ENCODE results near the gene GH1. TPM values are rescaled to one million over a fixed set of nuclear protein-coding genes. Genes with fewer than 3 reads are reported as not detected.
"Not testable (repeated sequence)": the region's sequence is repeated elsewhere in the genome, so short reads cannot be mapped to it uniquely, and the experiment has no call there.

Gene GH1
- total RNA-seq, 1 experiment from 2014 or later: not detected

DNA sequence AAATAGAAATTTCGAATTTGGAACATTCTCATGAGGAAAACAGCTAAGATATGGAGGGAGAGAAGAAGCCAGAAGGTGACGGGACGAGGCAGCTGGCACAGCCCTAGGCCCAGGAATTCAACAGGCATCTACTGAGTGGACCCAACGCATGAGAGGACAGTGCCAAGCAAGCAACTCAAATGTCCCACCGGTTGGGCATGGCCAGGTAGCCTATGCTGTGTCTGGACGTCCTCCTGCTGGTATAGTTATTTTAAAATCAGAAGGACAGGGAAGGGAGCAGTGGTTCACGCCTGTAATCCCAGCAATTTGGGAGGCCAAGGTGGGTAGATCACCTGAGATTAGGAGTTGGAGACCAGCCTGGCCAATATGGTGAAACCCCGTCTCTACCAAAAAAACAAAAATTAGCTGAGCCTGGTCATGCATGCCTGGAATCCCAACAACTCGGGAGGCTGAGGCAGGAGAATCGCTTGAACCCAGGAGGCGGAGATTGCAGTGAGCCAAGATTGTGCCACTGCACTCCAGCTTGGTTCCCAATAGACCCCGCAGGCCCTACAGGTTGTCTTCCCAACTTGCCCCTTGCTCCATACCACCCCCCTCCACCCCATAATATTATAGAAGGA is 2.0 kb downstream of the GH1 start:
- no peak for DNase-seq (ENCODE audit: low spot score)
- TF ChIP-seq, protein P1, sequence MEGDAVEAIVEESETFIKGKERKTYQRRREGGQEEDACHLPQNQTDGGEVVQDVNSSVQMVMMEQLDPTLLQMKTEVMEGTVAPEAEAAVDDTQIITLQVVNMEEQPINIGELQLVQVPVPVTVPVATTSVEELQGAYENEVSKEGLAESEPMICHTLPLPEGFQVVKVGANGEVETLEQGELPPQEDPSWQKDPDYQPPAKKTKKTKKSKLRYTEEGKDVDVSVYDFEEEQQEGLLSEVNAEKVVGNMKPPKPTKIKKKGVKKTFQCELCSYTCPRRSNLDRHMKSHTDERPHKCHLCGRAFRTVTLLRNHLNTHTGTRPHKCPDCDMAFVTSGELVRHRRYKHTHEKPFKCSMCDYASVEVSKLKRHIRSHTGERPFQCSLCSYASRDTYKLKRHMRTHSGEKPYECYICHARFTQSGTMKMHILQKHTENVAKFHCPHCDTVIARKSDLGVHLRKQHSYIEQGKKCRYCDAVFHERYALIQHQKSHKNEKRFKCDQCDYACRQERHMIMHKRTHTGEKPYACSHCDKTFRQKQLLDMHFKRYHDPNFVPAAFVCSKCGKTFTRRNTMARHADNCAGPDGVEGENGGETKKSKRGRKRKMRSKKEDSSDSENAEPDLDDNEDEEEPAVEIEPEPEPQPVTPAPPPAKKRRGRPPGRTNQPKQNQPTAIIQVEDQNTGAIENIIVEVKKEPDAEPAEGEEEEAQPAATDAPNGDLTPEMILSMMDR (conservative IDR thresholded peaks at IDR 0.05; ENCODE audit: low read depth, low read length): no peak
- ChIA-PET POLR2A (ENCODE audit: low non-redundant PET) (no interaction called here), CTCF (no interaction called here)
- H3K36me3 ChIP-seq (ENCODE audit: insufficient read depth, low read length, poor library complexity, severe bottlenecking): no peaks in the 10 kb centered on the region
- intact Hi-C loops (cut with micrococcal nuclease; ENCODE audit: unreplicated experiment): loop anchor here (5.0 to 10.0 kb wide), 3 partner anchors 111 to 368 kb away; partner anchors contain the start of gene ERN1
- no peaks in the 10 kb centered on the region for H3K9me3 ChIP-seq (ENCODE audit: low read depth, low read length, poor library complexity, severe bottlenecking)
- no peaks in the 10 kb centered on the region for H3K4me1 ChIP-seq (ENCODE audit: insufficient read depth, low read length, poor library complexity, severe bottlenecking)
- BruUV-seq (replicated peaks): no TSS peak
- H3K27ac ChIP-seq (ENCODE audit: low read depth, low read length, poor library complexity, severe bottlenecking): no peak overlapping the region
- H3K27me3 ChIP-seq (replicated peaks; ENCODE audit: insufficient read depth, low read depth, low read length, poor library complexity): no peaks in the 10 kb centered on the region
- no peak overlapping the region for H3K4me3 ChIP-seq (ENCODE audit: low read depth, low read length, poor library complexity, severe bottlenecking)

DNA sequence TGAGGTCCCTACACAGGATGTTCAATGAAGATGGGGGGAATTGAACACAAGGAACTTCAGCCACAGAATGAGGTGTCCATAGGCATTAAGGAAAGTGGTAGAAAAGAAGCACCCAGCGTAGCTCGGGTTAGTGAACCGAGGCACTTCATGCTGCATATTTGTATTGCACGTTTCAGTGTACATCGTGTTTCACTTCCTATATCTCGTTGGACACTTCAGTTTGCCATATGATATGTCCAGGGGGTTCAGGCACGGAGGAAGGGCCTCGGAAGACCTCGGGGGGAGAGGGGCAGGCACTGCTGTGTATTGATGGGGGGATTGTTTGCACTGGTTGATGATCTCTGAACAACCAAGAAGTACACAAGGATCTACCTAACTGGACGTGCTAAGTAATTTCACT is 2.9 kb downstream of the GH1 start:
- BruUV-seq (replicated peaks); H3K36me3 ChIP-seq (ENCODE audit: insufficient read depth, low read length, poor library complexity, severe bottlenecking); H3K4me3 ChIP-seq (ENCODE audit: low read depth, low read length, poor library complexity, severe bottlenecking); DNase-seq (ENCODE audit: low spot score); POLR2A ChIA-PET (ENCODE audit: low non-redundant PET); H3K27me3 ChIP-seq (replicated peaks; ENCODE audit: insufficient read depth, low read depth, low read length, poor library complexity); H3K9me3 ChIP-seq (ENCODE audit: low read depth, low read length, poor library complexity, severe bottlenecking); H3K27ac ChIP-seq (ENCODE audit: low read depth, low read length, poor library complexity, severe bottlenecking); CTCF ChIA-PET; H3K4me1 ChIP-seq (ENCODE audit: insufficient read depth, low read length, poor library complexity, severe bottlenecking): not testable (repeated sequence)
- intact Hi-C loops (cut with micrococcal nuclease; ENCODE audit: unreplicated experiment): loop anchor here (5.0 to 10.0 kb wide), 3 partner anchors 112 to 369 kb away; partner anchors contain the start of gene ERN1

DNA sequence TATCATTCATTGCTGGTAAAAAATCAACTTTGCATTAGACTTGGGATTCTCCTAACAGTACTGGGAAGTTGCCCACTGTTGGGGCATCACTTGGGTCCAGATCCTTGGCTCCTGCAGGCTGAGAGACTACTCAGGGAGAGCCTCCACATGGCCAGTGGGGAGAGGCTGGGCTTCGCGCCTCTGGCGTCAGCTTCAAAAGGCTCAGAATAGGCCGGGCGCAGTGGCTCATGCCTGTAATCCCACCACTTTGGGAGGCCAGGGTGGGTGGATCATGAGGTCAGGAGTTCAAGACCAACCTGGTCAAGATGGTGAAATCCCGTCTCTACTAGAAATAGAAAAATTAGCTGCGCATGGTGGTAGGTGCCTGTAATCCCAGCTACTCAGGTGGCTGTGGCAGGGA is 4.2 kb downstream of the GH1 start:
- no peak overlapping the region for H3K4me3 ChIP-seq (ENCODE audit: low read depth, low read length, poor library complexity, severe bottlenecking)
- ChIA-PET POLR2A (ENCODE audit: low non-redundant PET) (no interaction called here), CTCF (interaction anchor here (0.6 kb wide), 1 partner anchor 254 kb away, joined by 5 read pairs; no protein-coding TSS in a partner anchor)
- H3K36me3 ChIP-seq (ENCODE audit: insufficient read depth, low read length, poor library complexity, severe bottlenecking): no peaks in the 10 kb centered on the region
- BruUV-seq (replicated peaks): no TSS peak
- no peaks in the 10 kb centered on the region for H3K27me3 ChIP-seq (replicated peaks; ENCODE audit: insufficient read depth, low read depth, low read length, poor library complexity)
- TF ChIP-seq, protein P1 (conservative IDR thresholded peaks at IDR 0.05; ENCODE audit: low read depth, low read length): no peak
- TF ChIP-seq EZH2 (IDR thresholded peaks at IDR 0.05; ENCODE audit: borderline replicate concordance, low read depth, low read length, poor library complexity, severe bottlenecking): no peak
- no peaks in the 10 kb centered on the region for H3K4me1 ChIP-seq (ENCODE audit: insufficient read depth, low read length, poor library complexity, severe bottlenecking)
- no peaks in the 10 kb centered on the region for H3K9me3 ChIP-seq (ENCODE audit: low read depth, low read length, poor library complexity, severe bottlenecking)
- no peak for DNase-seq (ENCODE audit: low spot score)
- H3K27ac ChIP-seq (ENCODE audit: low read depth, low read length, poor library complexity, severe bottlenecking): no peak overlapping the region
- intact Hi-C loops (cut with micrococcal nuclease; ENCODE audit: unreplicated experiment): loop anchor here (10.0 kb wide), 1 partner anchor 370 kb away; no protein-coding TSS in a partner anchor

DNA sequence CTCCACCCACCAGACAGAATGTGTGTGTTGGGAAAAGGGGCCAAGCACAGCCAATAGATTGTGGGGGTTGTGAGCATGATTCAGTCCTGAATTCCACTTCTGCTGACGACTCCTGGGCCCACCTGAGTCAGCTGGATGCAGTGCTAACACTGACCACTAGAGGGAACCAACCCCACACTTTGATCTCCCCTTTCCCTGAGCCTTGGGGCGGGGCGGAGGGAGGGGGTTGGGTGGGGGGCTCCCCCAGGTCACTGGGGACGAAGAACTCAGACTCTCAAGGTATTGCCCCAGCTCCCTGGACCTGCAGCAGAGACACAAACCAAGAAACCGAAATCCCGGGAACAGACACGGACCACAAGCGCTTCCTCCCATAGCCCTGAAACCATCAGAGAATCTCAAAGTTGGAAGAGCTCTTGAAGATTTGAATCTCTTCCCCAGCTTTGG is 7.0 kb downstream of the GH1 start:
- DNase-seq (ENCODE audit: low spot score): peak; percentile 36
- no peak overlapping the region for H3K27ac ChIP-seq (ENCODE audit: low read depth, low read length, poor library complexity, severe bottlenecking)
- H3K27me3 ChIP-seq (replicated peaks; ENCODE audit: insufficient read depth, low read depth, low read length, poor library complexity): no peaks in the 10 kb centered on the region
- intact Hi-C loops (cut with micrococcal nuclease; ENCODE audit: unreplicated experiment): loop anchor here (10.0 kb wide), 1 partner anchor 373 kb away; no protein-coding TSS in a partner anchor
- H3K4me1 ChIP-seq (ENCODE audit: insufficient read depth, low read length, poor library complexity, severe bottlenecking): no peaks in the 10 kb centered on the region
- no peak overlapping the region for H3K4me3 ChIP-seq (ENCODE audit: low read depth, low read length, poor library complexity, severe bottlenecking)
- H3K36me3 ChIP-seq (ENCODE audit: insufficient read depth, low read length, poor library complexity, severe bottlenecking): no peaks in the 10 kb centered on the region
- H3K9me3 ChIP-seq (ENCODE audit: low read depth, low read length, poor library complexity, severe bottlenecking): no peaks in the 10 kb centered on the region
- POLR2A ChIA-PET (ENCODE audit: low non-redundant PET): no interaction called here
- no TSS peak for BruUV-seq (replicated peaks)
- CTCF ChIA-PET: interaction anchor here (0.6 to 2.0 kb wide), 7 partner anchors 114 to 507 kb away, joined by 3 to 9 read pairs (median 4); no protein-coding TSS in a partner anchor
- no peak for TF ChIP-seq EZH2 (IDR thresholded peaks at IDR 0.05; ENCODE audit: borderline replicate concordance, low read depth, low read length, poor library complexity, severe bottlenecking)
- TF ChIP-seq, protein P1 (conservative IDR thresholded peaks at IDR 0.05; ENCODE audit: low read depth, low read length): peak; percentile 60
